RWPE1 (cell line): ENCODE measurements around the gene SLC6A7.

ENCODE experiments used
- CTCF ChIA-PET: fragments of 350-600 bp; sonication (Branson Sonifier 250); formaldehyde crosslinking; extraction: SDS; loops from one replicate; lab custom pipeline; 2021; lab: Yijun Ruan, JAX
- POLR2A ChIA-PET: fragments of 400-600 bp; formaldehyde crosslinking; extraction: SDS; loops from one replicate; lab custom pipeline; 2020; ENCODE audit warnings: antibody characterized with exemption; ENCODE audit not compliant: low non-redundant PET; lab: Yijun Ruan, JAX
- DNase-seq: peaks from one replicate; pipeline ENCODE4 v3.0.0; 2012; ENCODE audit warnings: low spot score
- H3K27ac ChIP-seq: fragments of 450-650 bp; 2 replicates; pipeline ENCODE4 v1.5.1; 2017
- TF ChIP-seq, protein P1 (sequence below): fragments of 450-650 bp; conservative IDR thresholded peaks from 2 replicates; pipeline ENCODE4 v1.5.1; 2017; ENCODE audit warnings: low read depth, mild to moderate bottlenecking

The SLC6A7 gene

DNA sequence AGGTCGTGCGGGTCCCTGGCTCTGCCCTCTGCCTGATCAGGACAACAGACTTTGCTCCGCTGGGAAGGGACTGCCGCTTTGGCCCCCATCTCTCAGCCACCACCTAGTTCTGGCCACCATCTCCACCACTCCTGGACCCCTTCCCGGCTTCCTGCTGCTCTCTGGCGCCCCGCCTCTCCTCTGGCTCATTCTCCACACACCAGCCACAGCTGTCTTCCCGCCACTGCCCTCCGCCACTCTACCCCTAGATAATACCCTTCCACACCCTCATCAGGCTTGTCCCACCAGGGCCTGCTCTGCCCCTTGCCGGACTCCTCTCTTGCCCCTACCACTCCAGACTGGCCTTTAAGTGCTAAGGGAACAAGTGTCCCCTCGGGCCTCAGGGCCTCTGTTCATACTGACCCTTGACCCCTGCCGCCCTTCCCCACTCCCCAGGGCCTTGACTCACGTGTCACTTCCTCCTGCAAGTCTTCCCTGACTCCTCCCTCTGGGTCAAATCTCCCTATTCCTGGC lies 26.3 kb upstream of the SLC6A7 start:
- POLR2A ChIA-PET: no interaction called here
- no peak overlapping the region for H3K27ac ChIP-seq
- CTCF ChIA-PET: interaction anchor here (0.5 to 1.0 kb wide), 3 partner anchors 10 to 228 kb away, joined by 3 to 4 read pairs (median 4); no protein-coding TSS in a partner anchor
- no peak for DNase-seq
- TF ChIP-seq, protein P1, sequence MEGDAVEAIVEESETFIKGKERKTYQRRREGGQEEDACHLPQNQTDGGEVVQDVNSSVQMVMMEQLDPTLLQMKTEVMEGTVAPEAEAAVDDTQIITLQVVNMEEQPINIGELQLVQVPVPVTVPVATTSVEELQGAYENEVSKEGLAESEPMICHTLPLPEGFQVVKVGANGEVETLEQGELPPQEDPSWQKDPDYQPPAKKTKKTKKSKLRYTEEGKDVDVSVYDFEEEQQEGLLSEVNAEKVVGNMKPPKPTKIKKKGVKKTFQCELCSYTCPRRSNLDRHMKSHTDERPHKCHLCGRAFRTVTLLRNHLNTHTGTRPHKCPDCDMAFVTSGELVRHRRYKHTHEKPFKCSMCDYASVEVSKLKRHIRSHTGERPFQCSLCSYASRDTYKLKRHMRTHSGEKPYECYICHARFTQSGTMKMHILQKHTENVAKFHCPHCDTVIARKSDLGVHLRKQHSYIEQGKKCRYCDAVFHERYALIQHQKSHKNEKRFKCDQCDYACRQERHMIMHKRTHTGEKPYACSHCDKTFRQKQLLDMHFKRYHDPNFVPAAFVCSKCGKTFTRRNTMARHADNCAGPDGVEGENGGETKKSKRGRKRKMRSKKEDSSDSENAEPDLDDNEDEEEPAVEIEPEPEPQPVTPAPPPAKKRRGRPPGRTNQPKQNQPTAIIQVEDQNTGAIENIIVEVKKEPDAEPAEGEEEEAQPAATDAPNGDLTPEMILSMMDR: no peak

DNA sequence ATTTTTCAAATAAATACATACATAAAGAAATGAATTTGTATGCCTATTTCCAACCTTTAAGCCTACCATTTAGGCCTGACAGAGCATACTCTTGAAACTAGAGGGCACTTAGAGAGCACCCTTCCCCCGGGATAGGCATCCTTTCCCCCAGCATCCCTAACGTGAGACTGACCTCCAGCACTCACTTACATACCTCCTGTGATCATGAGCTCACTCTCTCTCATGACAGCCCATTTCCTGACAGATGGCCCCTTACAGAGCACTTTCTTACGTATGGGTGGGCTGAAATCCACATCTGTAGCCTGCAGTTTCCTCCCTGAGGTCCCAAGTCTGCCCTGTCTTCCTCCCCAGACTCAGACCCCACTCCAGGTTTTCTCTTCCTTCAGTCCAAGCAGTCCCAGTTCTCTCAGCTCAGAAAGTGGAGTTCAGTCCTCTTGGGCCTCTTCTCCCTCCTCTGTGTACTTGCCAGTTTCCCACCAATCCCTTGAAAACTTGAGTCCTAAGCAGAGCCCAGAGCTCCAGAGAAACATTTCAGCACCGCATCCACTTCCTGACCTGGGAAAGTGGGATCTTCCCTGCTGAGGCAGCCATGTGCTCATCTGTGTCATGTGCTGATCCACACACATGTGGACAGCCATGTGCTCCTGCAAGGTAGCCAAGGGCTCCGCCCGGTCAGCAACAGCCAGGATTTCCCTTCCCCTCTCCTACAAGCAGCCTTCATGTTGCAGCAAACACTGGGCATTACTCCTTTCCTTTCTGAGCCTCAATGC lies 25.5 kb upstream of the SLC6A7 start:
- H3K27ac ChIP-seq: peak overlapping the region; percentile 3
- CTCF ChIA-PET: interaction anchor here (0.6 to 1.5 kb wide), 3 partner anchors 54 to 186 kb away, joined by 3 to 9 read pairs (median 4); no protein-coding TSS in a partner anchor
- TF ChIP-seq, protein P1: no peak
- POLR2A ChIA-PET: no interaction called here
- no peak for DNase-seq

DNA sequence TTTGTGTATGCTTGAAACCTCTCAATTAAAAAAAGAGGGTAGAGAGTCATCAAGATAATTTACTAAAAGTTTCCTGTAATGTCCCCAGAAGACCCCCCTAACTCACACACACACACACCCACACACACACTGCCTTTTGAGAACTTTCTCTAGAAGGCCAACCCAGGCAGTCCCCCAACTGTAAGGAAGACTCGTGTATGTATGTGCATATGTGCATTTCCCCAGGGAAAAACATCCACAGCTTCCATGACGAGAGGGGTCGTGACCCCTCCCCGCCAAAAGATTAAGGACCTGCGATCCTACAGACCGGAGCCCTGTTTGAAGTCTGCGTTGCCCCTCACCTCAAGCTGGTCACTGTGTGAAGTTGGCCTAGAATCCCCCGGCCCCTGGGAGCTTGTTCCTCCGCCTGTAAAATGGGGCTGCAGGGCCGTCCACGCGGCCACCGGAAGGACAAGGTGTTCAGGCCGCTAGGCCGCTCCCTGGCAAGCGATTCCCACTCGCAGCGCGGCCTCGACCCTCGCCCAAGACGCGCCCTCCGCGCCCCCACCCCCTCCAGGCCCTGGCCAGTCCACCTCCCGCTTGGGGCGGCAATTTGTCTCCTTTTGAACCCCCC lies 23.7 kb upstream of the SLC6A7 start:
- no peak for DNase-seq
- POLR2A ChIA-PET: interaction anchor here (0.6 kb wide), 1 partner anchor 104 kb away, joined by 3 read pairs; no protein-coding TSS in a partner anchor
- CTCF ChIA-PET: interaction anchor here (0.6 to 1.5 kb wide), 3 partner anchors 34 to 52 kb away, joined by 3 to 9 read pairs (median 3); no protein-coding TSS in a partner anchor
- TF ChIP-seq, protein P1: no peak
- no peak overlapping the region for H3K27ac ChIP-seq

DNA sequence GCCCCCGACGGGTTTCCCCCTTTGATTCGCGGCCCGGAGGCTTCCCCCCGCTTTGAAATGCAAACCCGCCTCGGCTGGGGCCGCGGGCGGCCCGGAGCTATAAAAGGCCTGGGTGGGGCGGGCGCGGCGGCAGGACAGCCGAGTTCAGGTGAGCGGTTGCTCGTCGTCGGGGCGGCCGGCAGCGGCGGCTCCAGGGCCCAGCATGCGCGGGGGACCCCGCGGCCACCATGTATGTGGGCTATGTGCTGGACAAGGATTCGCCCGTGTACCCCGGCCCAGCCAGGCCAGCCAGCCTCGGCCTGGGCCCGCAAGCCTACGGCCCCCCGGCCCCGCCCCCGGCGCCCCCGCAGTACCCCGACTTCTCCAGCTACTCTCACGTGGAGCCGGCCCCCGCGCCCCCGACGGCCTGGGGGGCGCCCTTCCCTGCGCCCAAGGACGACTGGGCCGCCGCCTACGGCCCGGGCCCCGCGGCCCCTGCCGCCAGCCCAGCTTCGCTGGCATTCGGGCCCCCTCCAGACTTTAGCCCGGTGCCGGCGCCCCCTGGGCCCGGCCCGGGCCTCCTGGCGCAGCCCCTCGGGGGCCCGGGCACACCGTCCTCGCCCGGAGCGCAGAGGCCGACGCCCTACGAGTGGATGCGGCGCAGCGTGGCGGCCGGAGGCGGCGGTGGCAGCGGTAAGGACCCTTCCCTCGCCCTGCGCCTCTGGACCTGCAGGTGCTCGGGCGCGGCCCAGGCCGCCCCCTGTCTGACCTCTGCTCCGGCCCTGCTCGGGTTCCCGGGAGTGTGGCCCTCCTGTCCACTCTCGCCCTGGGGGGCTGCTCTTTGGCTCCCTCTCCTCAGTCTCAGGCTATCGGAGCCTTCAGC lies 23.0 kb upstream of the SLC6A7 start, which contains the start of gene CDX1:
TSS of gene CDX1 (plus strand) at position 129 of the 862 bp plus-strand sequence. CDS start at position 228, 99 bp downstream.
- no peak for DNase-seq
- POLR2A ChIA-PET: no interaction called here
- TF ChIP-seq, protein P1: no peak
- CTCF ChIA-PET: no interaction called here
- H3K27ac ChIP-seq: no peak within 1 kb of the TSS

DNA sequence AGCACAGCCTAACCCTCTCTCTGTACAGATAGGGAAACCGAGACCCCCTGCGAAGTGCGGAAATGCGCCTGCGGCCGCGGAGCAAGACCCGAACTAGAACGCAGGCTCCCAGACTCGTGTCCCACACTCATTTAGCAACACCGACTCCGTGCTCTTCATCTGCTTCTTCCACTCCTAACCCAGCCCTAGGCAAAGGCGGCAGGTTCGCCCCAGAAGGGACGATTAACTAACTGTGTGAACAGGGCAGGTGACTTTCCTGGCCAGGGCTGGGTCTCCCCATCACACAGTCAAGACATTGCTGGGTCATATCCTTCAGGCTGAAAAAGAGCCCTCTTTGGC lies 22.4 kb upstream of the SLC6A7 start:
- ChIA-PET POLR2A (no interaction called here), CTCF (no interaction called here)
- DNase-seq: no peak
- no peak overlapping the region for H3K27ac ChIP-seq
- TF ChIP-seq, protein P1: no peak
